Panc1 (cell line): ENCODE results near the gene OR10A4. TPM values are rescaled to one million over a fixed set of nuclear protein-coding genes. Genes with fewer than 3 reads are reported as not detected.

Experiments used
- ATAC-seq: fragments of 200-7000 bp; cut with Tn5 transposase; 2 replicates; pipeline ENCODE4 v1.9.1; 2020; ENCODE audit warnings: mild to moderate bottlenecking, moderate library complexity
- BruUV-seq: library from RNA; stranded (reverse); fragments of 400-500 nt; replicated peaks from 2 replicates; lab custom pipeline; 2021; lab: Mats Ljungman, UMichigan
- CTCF ChIA-PET: fragments of 300-600 bp; sonication (Branson Sonifier 250); formaldehyde crosslinking; loops from one replicate; lab custom pipeline; 2022; ENCODE audit warnings: antibody characterized with exemption; lab: Charles Lee
- POLR2A ChIA-PET: fragments of 300-600 bp; sonication (Branson Sonifier 250); formaldehyde crosslinking; loops from one replicate; lab custom pipeline; 2022; ENCODE audit warnings: antibody characterized with exemption; lab: Charles Lee
- DNase-seq: peaks from one replicate; pipeline ENCODE4 v3.0.0-alpha.2; 2010; ENCODE audit warnings: low read depth, low spot score
- H3K27ac ChIP-seq: 2 replicates; pipeline ENCODE4 v1.5.1; 2011; ENCODE audit warnings: mild to moderate bottlenecking, low read length, inconsistent platforms
- H3K27me3 ChIP-seq: fragments of 200-500 bp; sonication (Bioruptor generic); 2 replicates; pipeline ENCODE4 v1.6.0; 2014; ENCODE audit warnings: low read length, inconsistent platforms; ENCODE audit not compliant: control insufficient read depth, insufficient read depth
- H3K36me3 ChIP-seq: fragments of 200-500 bp; sonication (Bioruptor generic); 2 replicates; pipeline ENCODE4 v1.5.1; 2014; ENCODE audit warnings: inconsistent platforms, mild to moderate bottlenecking, low read length, moderate library complexity; ENCODE audit not compliant: control insufficient read depth, insufficient read depth
- H3K4me1 ChIP-seq: 2 replicates; pipeline ENCODE4 v1.5.1; 2011; ENCODE audit warnings: inconsistent platforms, mild to moderate bottlenecking, low read length, moderate library complexity; ENCODE audit not compliant: control insufficient read depth, insufficient read depth
- H3K4me3 ChIP-seq, 2 experiments: 2 replicates each; pipeline ENCODE4 v1.5.1; 2011 to 2012; ENCODE audit warnings: low read depth in 2 of 2, low read length in 2 of 2, mild to moderate bottlenecking in 2 of 2, inconsistent platforms in 1 of 2, moderate library complexity in 1 of 2
- H3K9me3 ChIP-seq: fragments of 200-500 bp; sonication (Bioruptor generic); 2 replicates; pipeline ENCODE4 v1.5.1; 2014; ENCODE audit warnings: low read depth, mild to moderate bottlenecking, inconsistent platforms, low read length, moderate library complexity; ENCODE audit not compliant: control insufficient read depth, insufficient read depth
- POLR2AphosphoS5 ChIP-seq: IDR thresholded peaks from 2 replicates; pipeline ENCODE4 v1.6.1; 2012; ENCODE audit warnings: mild to moderate bottlenecking, low read depth, low read length, moderate library complexity
- REST ChIP-seq, 2 experiments: IDR thresholded peaks; 2 replicates each; pipeline ENCODE4 v1.6.1; 2011 to 2012; ENCODE audit warnings: low read depth in 2 of 2, control low read depth in 1 of 2, low read length in 1 of 2, mild to moderate bottlenecking in 1 of 2, moderate library complexity in 1 of 2; ENCODE audit not compliant: insufficient read depth in 1 of 2
- TCF7L2 ChIP-seq: IDR thresholded peaks from 2 replicates; pipeline ENCODE4 v1.6.1; 2011; ENCODE audit warnings: mild to moderate bottlenecking, low read depth, low read length, inconsistent platforms
- in situ Hi-C: cut with HindIII; loops from 2 replicates; pipeline ENCODE4 v1.10.0; 2016; ENCODE audit warnings: low sequenced_read_pairs, low pct_unique_long_range_greater_than_20kb
- intact Hi-C: fragments of 100-400 bp; cut with micrococcal nuclease; formaldehyde crosslinking; loops from one replicate; pipeline ENCODE4 v1.10.0; 2022; ENCODE audit not compliant: unreplicated experiment
- total RNA-seq: library from RNA; stranded (reverse); gene quantifications from one replicate; pipeline ENCODE4 v1.2.1, GENCODE V29; 2021; ENCODE audit not compliant: unreplicated experiment

The OR10A4 gene
- total RNA-seq, 1 experiment from 2014 or later, result not detected

- Histone ChIP-seq H3K27me3 (no peaks in the 10 kb centered on the region), H3K27ac (no peak within 1 kb of the TSS), H3K4me1 (peaks cover 4% of the 10 kb centered on the region; the same call in 1 of the 2 replicates), H3K9me3 (no peaks in the 10 kb centered on the region), H3K4me3 (no peak within 1 kb of the TSS), H3K36me3 (no peaks in the 10 kb centered on the region)
- POLR2A ChIA-PET, result no interaction called here
- CTCF ChIA-PET, result no interaction called here
- DNase-seq (no peak), ATAC-seq (no peak)
- TF ChIP-seq REST (IDR thresholded peaks at IDR 0.05; ENCODE audit: insufficient read depth in 1 of 2, low read depth in 2 of 2, low read length in 1 of 2) (no peak), TCF7L2 (no peak)
- no TSS peak for BruUV-seq
- in situ Hi-C loops (no loop called here), intact Hi-C loops (no loop called here)
These were observed 44.3 kb downstream of the OR10A4 start, which contains the start of gene OR2D3 for GRCh38 chr11:6920702-6921101. TSS of gene OR2D3 (plus strand) at chr11:6921002. CDS start at chr11:6921002, 0 bp downstream.

GRCh38 chr11:6925007-6925577, 48.7 kb downstream of the OR10A4 start:
- ChIA-PET CTCF (interaction anchor here (0.6 kb wide), 2 partner anchors 44 to 647 kb away, joined by 3 to 4 read pairs; no protein-coding TSS in a partner anchor), POLR2A (no interaction called here)
- intact Hi-C loops, result no loop called here
- BruUV-seq, result no TSS peak
- in situ Hi-C loops, result no loop called here
- H3K9me3 ChIP-seq, result no peaks in the 10 kb centered on the region
- no peak for DNase-seq
- peaks cover 14% of the 10 kb centered on the region for H3K4me1 ChIP-seq
- TF ChIP-seq TCF7L2, result no peak
- no peak for TF ChIP-seq REST (IDR thresholded peaks at IDR 0.05; ENCODE audit: insufficient read depth in 1 of 2, low read depth in 2 of 2, low read length in 1 of 2)
- TF ChIP-seq POLR2AphosphoS5, result no peak
- H3K27me3 ChIP-seq, result no peaks in the 10 kb centered on the region
- H3K4me3 ChIP-seq, result no peak overlapping the region
- ATAC-seq, result no peak
- H3K27ac ChIP-seq, result peak overlapping the region; percentile 90; the same call in 1 of the 2 replicates
- peaks cover 3% of the 10 kb centered on the region; the same call in 1 of the 2 replicates for H3K36me3 ChIP-seq
